LHCN-M2 (cell line): Measurements from ENCODE around the gene LOXL4. TPM values are rescaled to one million over a fixed set of nuclear protein-coding genes. Genes with fewer than 3 reads are reported as not detected.

ENCODE experiments used
- DNase-seq: peaks from one replicate; pipeline ENCODE4 v3.0.0-alpha.2; 2012; ENCODE audit warnings: low read depth
- total RNA-seq: library from RNA; depleted of rRNA; stranded (reverse); fragments of >200 nt; gene quantifications from 2 replicates; pipeline ENCODE4 v1.2.3, GENCODE V29; 2014

Gene LOXL4
- total RNA-seq, 1 experiment from 2014 or later = 0.46 TPM

- no peak for DNase-seq
These were observed 3.5 kb downstream of the LOXL4 start for GRCh38 chr10:98264378-98265065.

GRCh38 chr10:98263088-98263487, 4.9 kb downstream of the LOXL4 start:
- no peak for DNase-seq

GRCh38 chr10:98262571-98262970, 5.4 kb downstream of the LOXL4 start:
- peak; percentile 45 for DNase-seq

- DNase-seq = no peak
These were observed 6.3 kb downstream of the LOXL4 start for GRCh38 chr10:98261436-98262277.

- no peak for DNase-seq
These were observed 7.2 kb downstream of the LOXL4 start for GRCh38 chr10:98260752-98261151.

- DNase-seq = no peak
These were observed 7.6 kb downstream of the LOXL4 start for GRCh38 chr10:98260350-98260749.

GRCh38 chr10:98259606-98260315, 8.2 kb downstream of the LOXL4 start:
- DNase-seq = no peak

- DNase-seq = no peak
These were observed 9.1 kb downstream of the LOXL4 start for GRCh38 chr10:98258683-98259454.

GRCh38 chr10:98257961-98258360, 10.0 kb downstream of the LOXL4 start:
- no peak for DNase-seq

GRCh38 chr10:98257198-98257597, 10.8 kb downstream of the LOXL4 start:
- no peak for DNase-seq

GRCh38 chr10:98256692-98257091, 11.3 kb downstream of the LOXL4 start:
- no peak for DNase-seq

GRCh38 chr10:98255146-98255877, 12.7 kb downstream of the LOXL4 start:
- DNase-seq = no peak

- no peak for DNase-seq
These were observed 13.6 kb downstream of the LOXL4 start for GRCh38 chr10:98254234-98254974.

GRCh38 chr10:98253499-98253898, 14.5 kb downstream of the LOXL4 start:
- DNase-seq = no peak

GRCh38 chr10:98252464-98252863, 15.5 kb downstream of the LOXL4 start:
- no peak for DNase-seq

GRCh38 chr10:98251399-98251798, 16.6 kb downstream of the LOXL4 start:
- no peak for DNase-seq

GRCh38 chr10:98249134-98249533, 18.9 kb downstream of the LOXL4 start:
- DNase-seq = no peak

GRCh38 chr10:98248018-98248417, 20.0 kb downstream of the LOXL4 start:
- DNase-seq = no peak

GRCh38 chr10:98246911-98247805, 20.8 kb downstream of the LOXL4 start:
- DNase-seq = peak; percentile 86
